Transverse colon (tissue), 4 donors: ENCODE results near the gene VTI1A. TPM values are rescaled to one million over a fixed set of nuclear protein-coding genes. Genes with fewer than 3 reads are reported as not detected.

Experiments used
- DNase-seq: peaks from one replicate; pipeline ENCODE4 v3.0.0-alpha.2; 2019
- H3K27ac ChIP-seq, 4 donors: fragments of 200-600 bp; sonication (generic); 2 replicates each; pipeline ENCODE4 v1.5.1; 2016 to 2018; ENCODE audit warnings: inconsistent platforms in 4 of 4
- H3K27me3 ChIP-seq: fragments of 200-600 bp; sonication (generic); 2 replicates; pipeline ENCODE4 v1.5.1; 2017; ENCODE audit warnings: inconsistent platforms
- H3K36me3 ChIP-seq, 4 donors: fragments of 200-600 bp; sonication (generic); 2 replicates each; pipeline ENCODE4 v1.5.1; 2017 to 2019; ENCODE audit warnings: inconsistent platforms in 4 of 4
- H3K4me1 ChIP-seq, 4 donors: fragments of 200-600 bp; sonication (generic); 2 replicates each; pipeline ENCODE4 v1.5.1; 2017 to 2020; ENCODE audit warnings: inconsistent platforms in 4 of 4
- H3K4me3 ChIP-seq, 4 donors: fragments of 200-600 bp; sonication (generic); 1 replicate in 1 of 4; 2 replicates in 3 of 4; pipeline versions ENCODE4 v1.5.1 to v1.6.1; 2017 to 2019; ENCODE audit warnings: inconsistent platforms in 4 of 4
- H3K9me3 ChIP-seq, 2 donors: fragments of 200-600 bp; sonication (generic); 2 replicates each; pipeline ENCODE4 v1.5.1; 2017 to 2019; ENCODE audit warnings: inconsistent platforms in 2 of 2
- EP300 ChIP-seq: sonication (generic); formaldehyde crosslinking; IDR thresholded peaks from one replicate; pipeline ENCODE4 v1.6.1; 2017; ENCODE audit warnings: antibody characterized with exemption, low read depth
- POLR2A ChIP-seq: fragments of 450-650 bp; IDR thresholded peaks from one replicate; pipeline ENCODE4 v1.6.1; 2016; ENCODE audit warnings: antibody characterized with exemption, mild to moderate bottlenecking, moderate library complexity
- POLR2AphosphoS5 ChIP-seq, 3 donors: sonication (generic); formaldehyde crosslinking; IDR thresholded peaks; one replicate each; pipeline ENCODE4 v1.6.1; 2016; ENCODE audit warnings: antibody characterized with exemption in 3 of 3
- WGBS, 2 donors: methylation state at CpG; one replicate each; pipeline ENCODE4 v1.1.5; 2018; ENCODE audit warnings: low coverage in 1 of 2; 5-methylcytosine and 5-hydroxymethylcytosine counted together
- in situ Hi-C, 4 donors: fragments of 200-750 bp; cut with MboI; loops; one replicate each; pipeline versions ENCODE4 v1.15.0 to v1.15.1; 2017; ENCODE audit warnings: low sequenced_read_pairs in 3 of 4, low pct_ligation_motif_present in 1 of 4, low pct_unique_long_range_greater_than_20kb in 1 of 4
- intact Hi-C: fragments of 100-400 bp; cut with DNase I; formaldehyde crosslinking; loops from one replicate; pipeline ENCODE4 v1.15.1; 2023; ENCODE audit warnings: low total_unique reads
- total RNA-seq, 4 donors: library from RNA; depleted of rRNA; stranded (reverse); fragments of >200 nt; gene quantifications; one replicate each; pipeline ENCODE4 v1.1.0, GENCODE V29; 2016
- TF ChIP-seq, protein P1 (sequence below), 5 experiments: fragments of 200-600 bp in 3 of 5; fragments of 450-650 bp in 2 of 5; sonication (generic) in 3 of 5; IDR thresholded peaks; 1 replicate in 2 of 5; 2 replicates in 3 of 5; pipeline ENCODE4 v1.5.1; 2016 to 2017; ENCODE audit warnings: antibody characterized with exemption in 5 of 5, inconsistent platforms in 3 of 5, mild to moderate bottlenecking in 2 of 5, moderate library complexity in 1 of 5

Gene VTI1A
- total RNA-seq, 4 donors from 2014 or later, result 65.8 to 211 (median 149) TPM

- no peak for DNase-seq
- TF ChIP-seq POLR2AphosphoS5 (IDR thresholded peaks at IDR 0.05) (no peak), POLR2A (no peak), EP300 (no peak)
- TF ChIP-seq, protein P1, sequence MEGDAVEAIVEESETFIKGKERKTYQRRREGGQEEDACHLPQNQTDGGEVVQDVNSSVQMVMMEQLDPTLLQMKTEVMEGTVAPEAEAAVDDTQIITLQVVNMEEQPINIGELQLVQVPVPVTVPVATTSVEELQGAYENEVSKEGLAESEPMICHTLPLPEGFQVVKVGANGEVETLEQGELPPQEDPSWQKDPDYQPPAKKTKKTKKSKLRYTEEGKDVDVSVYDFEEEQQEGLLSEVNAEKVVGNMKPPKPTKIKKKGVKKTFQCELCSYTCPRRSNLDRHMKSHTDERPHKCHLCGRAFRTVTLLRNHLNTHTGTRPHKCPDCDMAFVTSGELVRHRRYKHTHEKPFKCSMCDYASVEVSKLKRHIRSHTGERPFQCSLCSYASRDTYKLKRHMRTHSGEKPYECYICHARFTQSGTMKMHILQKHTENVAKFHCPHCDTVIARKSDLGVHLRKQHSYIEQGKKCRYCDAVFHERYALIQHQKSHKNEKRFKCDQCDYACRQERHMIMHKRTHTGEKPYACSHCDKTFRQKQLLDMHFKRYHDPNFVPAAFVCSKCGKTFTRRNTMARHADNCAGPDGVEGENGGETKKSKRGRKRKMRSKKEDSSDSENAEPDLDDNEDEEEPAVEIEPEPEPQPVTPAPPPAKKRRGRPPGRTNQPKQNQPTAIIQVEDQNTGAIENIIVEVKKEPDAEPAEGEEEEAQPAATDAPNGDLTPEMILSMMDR (IDR thresholded peaks at IDR 0.05), result no peak
- Histone ChIP-seq H3K4me3 (no peak overlapping the region), H3K9me3 (no peaks in the 10 kb centered on the region), H3K27me3 (no peaks in the 10 kb centered on the region), H3K36me3 (no peaks in the 10 kb centered on the region), H3K27ac (no peak overlapping the region), H3K4me1 (peaks cover 0 to 6% (median 0%) of the 10 kb centered on the region in 4 donors)
- in situ Hi-C loops, result no loop called here
- WGBS, 2 donors, result 83% methylated on average over 1 of the region's 1 CpG; no CpG with 5 or more reads in 1 of the 2 donors
- intact Hi-C loops, result no loop called here
Observed at GRCh38 chr10:112820320-112820719, 373.3 kb downstream of the VTI1A start.

- intact Hi-C loops (no loop called here), in situ Hi-C loops (no loop called here)
- Histone ChIP-seq H3K4me1 (no peaks in the 10 kb centered on the region), H3K27me3 (no peaks in the 10 kb centered on the region), H3K27ac (no peak overlapping the region), H3K4me3 (no peak overlapping the region), H3K36me3 (no peaks in the 10 kb centered on the region), H3K9me3 (no peaks in the 10 kb centered on the region)
- TF ChIP-seq EP300 (no peak), POLR2A (no peak), POLR2AphosphoS5 (IDR thresholded peaks at IDR 0.05) (no peak)
- TF ChIP-seq, protein P1 (IDR thresholded peaks at IDR 0.05), result no peak
- 98% methylated on average over 18 of the region's 19 CpGs; no CpG with 5 or more reads in 1 of the 2 donors for WGBS, 2 donors
- no peak for DNase-seq
Observed at GRCh38 chr10:112821038-112821437, 374.0 kb downstream of the VTI1A start.

GRCh38 chr10:112821663-112822062 lies 374.6 kb downstream of the VTI1A start:
- H3K27me3 ChIP-seq, result no peaks in the 10 kb centered on the region
- TF ChIP-seq, protein P1 (IDR thresholded peaks at IDR 0.05), result no peak
- TF ChIP-seq POLR2AphosphoS5 (IDR thresholded peaks at IDR 0.05), result no peak
- no peak for TF ChIP-seq POLR2A
- TF ChIP-seq EP300, result no peak
- no peaks in the 10 kb centered on the region for H3K36me3 ChIP-seq
- in situ Hi-C loops (no loop called here), intact Hi-C loops (no loop called here)
- no peak overlapping the region for H3K4me3 ChIP-seq
- no peaks in the 10 kb centered on the region for H3K4me1 ChIP-seq
- no peak overlapping the region for H3K27ac ChIP-seq
- WGBS, 2 donors, result 96% methylated on average over 7 of the region's 7 CpGs; no CpG with 5 or more reads in 1 of the 2 donors
- no peaks in the 10 kb centered on the region for H3K9me3 ChIP-seq
- DNase-seq, result no peak

DNA sequence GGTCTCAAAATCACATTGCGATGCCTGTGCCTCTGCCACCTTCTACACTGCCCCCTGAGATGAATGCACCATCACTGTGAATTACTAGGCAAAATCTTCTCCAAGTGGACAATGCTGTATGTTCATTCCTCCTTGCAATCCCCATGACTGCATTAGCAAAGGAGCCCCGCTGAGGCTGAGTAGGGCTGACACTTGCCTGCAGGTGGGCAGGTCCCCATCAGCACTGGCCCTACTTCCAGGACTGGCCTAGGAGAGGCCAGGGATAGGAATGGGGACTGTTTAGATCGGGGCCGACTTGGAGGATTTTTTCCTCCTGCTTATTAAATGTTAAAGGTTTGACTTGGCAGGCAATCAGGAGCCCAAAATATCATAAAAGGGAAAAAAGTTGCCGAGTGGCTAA lies 376.0 kb downstream of the VTI1A start:
- DNase-seq, result no peak
- TF ChIP-seq, protein P1 (IDR thresholded peaks at IDR 0.05), result no peak
- no peak for TF ChIP-seq EP300
- TF ChIP-seq POLR2AphosphoS5 (IDR thresholded peaks at IDR 0.05), result no peak
- no peak for TF ChIP-seq POLR2A
- H3K27me3 ChIP-seq, result no peaks in the 10 kb centered on the region
- H3K9me3 ChIP-seq, result no peaks in the 10 kb centered on the region
- intact Hi-C loops (no loop called here), in situ Hi-C loops (no loop called here)
- 91% methylated on average over 5 of the region's 5 CpGs; no CpG with 5 or more reads in 1 of the 2 donors for WGBS, 2 donors
- no peaks in the 10 kb centered on the region for H3K36me3 ChIP-seq
- H3K4me3 ChIP-seq, result no peak overlapping the region
- no peak overlapping the region for H3K27ac ChIP-seq
- H3K4me1 ChIP-seq, result no peaks in the 10 kb centered on the region
